Inferior parietal cortex (tissue), 1 donor: ENCODE results near the gene PEPD.

Source experiments
- DNase-seq: peaks from one replicate; pipeline ENCODE4 v3.0.0-alpha.2; 2016; ENCODE audit errors: extremely low spot score

PEPD gene

DNA sequence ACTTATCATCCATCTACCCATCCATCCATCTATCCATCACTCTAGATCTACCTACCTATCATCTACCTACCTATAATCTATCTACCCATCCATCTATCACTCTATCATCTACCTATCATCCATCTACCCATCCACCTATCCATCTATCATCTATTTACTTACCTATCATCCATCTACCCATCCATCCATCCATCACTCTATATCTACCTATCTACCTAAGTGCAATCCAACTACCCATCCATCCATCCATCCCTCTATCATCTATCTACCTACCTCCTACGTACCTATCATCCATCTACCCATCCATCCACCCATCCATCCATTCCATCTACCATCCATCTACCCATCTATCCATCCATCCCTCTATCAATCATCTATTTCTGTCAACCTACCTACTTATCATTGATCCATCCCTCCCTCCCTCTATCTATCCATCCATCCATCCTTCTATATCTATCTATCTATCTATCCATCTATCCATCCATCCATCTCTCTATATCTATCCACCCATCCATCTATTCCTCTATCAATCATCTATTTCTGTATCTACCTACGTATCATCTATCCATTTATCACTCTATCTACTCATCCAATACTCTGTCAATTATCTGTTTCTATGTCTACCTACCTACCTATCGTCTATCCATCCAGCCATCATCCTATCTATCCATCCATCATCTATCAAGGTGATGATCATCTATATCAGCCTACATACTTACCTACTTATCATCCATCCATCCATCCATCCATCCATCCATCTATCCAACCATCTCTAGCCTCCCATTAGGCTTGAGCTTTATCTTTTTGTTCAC is 99.0 kb downstream of the PEPD start:
- no peak for DNase-seq

DNA sequence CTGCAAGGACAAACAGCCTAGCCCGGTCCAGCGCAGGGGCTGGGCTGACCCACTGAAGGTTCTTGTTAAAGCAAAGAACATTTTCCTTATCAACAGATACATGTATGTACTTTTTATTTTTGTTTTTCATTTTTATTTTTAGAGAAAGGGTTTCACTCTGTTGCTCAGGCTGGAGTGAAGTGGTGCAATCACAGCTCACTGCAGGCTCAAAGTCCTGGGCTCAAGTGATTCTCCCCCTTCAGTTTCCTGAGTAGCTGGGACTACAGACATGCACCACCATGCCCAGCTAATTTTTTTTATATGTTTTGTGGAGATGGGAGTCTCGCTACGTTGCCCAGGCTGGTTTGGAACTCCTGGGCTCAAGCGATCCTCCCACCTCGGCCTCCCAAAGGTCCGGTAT is 100.2 kb downstream of the PEPD start:
- no peak for DNase-seq

DNA sequence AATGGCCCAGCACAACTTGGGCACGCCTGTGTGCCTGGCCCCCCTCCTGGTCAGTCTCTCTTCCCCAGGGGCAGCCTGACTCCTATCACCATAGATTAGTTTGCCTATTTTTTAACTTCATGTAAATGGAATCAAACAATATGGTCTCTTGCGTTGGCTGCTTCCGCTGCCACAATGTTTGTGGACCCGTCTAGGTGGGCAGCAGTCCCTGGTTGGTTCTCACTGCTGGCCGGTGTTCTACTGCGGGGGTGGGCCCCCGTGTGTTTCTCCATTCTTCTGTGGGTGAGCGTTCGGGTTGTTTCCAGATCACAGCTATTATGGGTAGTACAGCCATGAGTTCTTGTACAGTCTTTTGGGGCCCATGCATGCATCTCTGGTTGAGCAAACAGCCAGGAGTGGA is 100.8 kb downstream of the PEPD start:
- DNase-seq: no peak

DNA sequence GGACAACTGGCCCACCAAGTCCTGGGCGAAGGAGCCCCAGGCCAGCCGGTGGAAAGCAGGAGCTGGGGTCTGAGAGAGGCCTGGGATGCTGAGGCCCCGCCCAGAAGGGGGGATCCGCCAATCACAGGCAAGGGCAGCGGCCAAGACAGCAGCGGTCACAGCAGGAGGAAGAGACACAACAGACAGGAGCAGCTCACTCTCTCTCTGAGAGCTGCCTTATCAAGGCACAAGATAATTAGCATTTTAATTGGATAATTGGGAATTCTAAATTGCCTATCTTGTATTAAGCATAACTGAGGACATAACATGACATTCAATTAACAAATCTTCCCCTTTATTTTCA is 101.8 kb downstream of the PEPD start:
- no peak for DNase-seq

DNA sequence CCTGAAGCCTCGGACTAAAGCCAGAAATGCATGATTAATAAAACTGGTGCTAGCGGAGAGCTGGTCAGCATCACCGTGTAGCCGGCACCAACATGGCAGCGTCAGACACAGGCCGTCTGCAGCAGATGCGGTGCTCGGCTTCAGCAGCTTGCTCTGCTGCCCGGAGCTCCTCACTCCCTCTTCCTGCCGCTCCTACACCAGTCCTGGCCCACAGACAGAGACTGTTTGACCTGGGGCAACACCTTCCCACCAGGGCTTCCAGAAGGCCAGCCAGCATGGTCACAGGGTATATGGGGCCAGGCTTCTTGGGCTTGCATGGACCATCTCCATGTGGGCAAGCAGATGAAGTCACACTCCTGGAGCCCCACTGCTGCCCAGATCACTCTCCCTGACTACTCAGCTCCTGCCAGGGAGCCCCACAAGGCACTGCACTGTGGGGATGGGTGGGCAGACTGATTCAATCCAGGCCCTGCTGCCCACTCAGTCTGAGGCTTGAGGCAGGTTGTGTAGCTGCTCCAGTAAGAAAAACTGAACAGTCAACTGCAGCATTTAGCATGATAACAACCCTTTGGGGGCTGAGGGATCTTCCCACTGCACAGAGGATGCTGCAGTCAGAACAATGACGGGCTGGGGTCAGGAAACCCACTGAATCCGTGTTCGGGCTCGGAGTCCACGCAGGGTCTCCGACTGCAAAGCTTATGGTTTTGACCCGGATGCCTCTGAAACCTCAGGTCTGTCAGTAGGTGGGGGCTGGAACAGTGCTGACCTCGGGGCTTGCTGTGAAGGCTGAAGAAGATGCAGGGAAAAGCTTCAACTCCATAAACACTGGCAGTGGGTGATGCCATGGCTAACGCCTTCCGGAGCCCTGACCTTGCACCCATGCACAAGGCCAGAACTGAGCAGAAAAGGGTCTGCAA is 102.5 kb downstream of the PEPD start:
- DNase-seq: no peak

DNA sequence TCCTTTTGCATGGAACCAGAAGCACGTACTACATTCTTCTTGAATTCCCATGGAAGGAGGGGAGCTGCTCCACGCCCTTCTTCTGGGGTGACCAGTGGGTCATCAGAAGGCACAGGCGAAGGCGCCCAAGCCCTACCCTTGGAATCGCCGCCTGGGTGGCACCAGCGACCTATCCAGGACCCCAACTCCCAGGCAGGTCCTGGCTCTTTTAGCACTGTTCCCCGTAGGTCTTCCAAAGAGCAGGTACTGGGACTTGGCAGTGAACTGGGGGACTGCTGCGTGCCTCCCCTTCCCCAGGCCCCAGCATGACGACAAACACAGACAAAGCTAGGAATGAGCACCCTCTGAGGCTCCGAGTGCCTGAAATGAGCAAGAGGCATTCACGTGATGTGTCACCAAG is 103.1 kb downstream of the PEPD start:
- DNase-seq: no peak

DNA sequence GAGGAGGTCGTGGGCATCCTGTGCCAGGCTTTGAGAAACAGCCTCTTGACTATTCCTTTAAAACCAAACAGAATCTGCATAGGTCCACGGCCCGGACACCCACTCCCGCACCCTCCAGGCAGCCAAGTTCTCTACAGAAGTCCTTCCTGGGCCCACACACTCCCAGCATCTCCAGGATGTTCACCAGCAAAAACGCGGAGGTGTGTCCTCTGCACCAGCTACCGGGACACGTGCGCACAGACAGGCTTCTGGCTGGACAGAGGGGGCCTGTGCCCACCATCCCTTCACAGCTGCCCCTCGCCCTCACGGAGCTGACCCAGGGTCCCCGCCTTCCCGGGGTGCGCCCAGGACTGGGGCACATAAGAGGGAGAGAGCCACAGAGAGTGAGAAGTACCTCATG is 103.8 kb downstream of the PEPD start:
- DNase-seq: no peak

DNA sequence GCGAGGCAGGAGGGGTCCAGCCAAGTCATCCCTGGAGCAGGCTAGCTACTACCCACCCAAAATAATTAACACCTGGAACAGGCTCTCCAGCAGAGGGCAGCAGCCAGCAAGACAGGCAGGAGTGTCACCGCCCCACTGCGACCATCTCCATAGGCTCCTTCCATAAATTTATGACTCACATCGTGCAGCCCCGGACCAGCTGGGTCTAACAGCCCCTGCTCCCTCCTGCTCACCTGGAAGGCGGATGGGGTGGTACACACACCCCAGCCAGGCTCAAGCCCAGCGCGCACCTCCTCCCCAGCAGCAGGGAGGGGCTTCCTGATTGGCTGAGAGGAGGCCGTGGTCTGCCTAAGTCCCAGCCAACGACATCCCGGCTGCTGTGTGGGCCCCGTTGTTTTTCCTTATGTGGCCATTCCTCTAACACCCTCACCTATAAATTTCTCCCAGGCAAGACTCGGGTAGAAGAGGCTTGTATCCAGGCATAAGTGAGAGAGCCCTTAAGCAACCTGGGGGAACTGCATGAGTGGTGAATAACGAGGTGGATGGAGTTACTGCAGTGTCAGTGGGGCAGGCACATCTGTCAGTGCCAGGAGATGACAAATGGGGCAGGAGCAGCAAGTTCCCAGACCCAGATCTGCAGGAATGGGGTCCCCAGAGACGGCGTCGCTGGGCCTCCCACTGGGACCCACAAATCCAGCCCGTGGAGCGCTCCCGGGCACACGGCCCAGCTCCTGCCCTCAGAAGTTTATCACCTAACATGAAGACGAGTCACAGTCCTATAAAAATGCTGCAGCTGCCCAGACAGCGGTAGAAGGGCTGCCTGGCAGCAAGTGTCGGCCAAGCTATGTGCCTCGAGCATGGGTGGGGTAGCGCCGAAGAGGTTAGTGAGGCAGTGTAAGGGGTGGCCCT is 105.0 kb downstream of the PEPD start:
- peak; percentile 59 for DNase-seq

DNA sequence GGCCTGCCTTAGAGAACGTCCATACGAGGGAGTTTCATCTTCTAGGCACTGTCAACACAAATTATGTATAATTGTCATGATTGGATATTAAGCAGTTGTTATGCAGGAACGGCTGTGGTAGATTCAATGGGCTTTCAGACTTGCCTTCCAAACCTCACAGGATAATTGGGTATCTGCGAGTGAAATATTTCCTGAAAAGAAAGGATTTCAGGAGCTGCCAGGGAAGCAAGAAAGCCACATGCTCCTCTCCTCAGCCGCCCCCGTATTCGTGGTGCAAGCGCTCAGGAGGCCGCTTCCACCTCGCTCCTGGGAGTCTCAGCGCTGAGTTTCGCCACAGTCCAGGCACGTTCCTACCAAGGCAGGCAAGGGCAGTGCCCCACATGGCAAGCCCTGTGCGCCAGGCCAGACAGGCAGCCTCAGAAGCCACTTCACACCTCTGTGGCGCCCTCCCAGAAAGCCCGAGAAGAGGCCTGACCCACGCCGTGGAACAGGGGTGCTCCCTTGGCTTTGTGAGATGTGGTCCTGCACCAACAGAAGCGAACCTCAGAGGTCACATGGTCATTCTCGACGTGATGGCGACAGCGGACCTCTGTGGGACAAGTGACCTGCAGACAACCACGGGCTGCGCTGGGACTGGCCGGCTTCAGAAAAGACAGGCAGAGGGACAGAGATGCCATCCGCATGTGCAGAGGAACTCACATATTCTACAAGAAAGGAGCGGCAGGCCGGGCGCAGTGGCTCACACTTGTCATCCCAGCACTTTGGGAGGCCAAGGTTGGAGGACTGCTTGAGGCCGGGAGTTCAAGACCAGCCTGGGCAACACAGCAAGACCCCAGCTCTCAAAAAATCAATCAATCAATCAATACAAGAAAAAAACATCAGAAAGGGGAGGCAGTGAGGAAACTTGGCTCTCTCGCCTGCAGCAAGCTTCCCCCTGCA is 106.7 kb downstream of the PEPD start:
- DNase-seq: no peak

DNA sequence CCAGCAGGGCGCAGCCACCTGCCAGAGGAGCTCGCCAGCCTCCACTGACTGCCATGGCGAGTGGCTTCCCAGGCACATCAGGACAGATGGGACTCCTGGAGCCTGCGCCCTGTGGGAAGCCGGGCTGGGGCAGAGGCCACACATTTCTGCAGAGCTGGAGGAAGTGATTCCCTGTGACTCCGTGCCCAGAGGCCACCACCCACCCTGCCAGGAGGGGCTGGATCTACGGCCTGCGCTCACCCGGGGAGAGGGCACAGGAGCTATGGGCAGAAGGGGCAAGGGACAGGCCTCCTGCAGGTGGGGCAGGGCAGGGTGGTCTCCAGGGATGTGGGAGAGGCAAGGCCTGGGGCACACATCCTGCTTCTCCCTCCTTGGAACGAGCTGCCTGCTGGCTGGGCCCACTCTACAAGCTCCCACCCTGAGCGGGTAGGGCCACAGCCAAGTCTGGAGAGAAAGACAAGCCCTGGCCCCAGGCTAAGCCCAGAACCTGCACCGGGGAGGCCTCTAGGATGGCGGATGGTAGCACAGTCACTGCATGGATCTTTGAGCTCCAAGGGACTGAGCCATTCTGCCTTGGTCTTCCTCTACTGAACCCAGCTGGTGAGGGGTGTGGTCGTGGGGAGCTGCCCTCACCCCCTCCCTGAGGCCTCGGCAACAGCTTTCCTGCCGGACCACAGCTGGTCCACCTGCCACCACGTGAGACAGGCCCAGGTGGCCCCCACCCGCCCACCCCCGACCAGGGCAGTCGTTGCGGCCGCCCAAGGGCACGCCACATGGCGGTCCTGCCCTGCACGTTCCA is 107.5 kb downstream of the PEPD start:
- DNase-seq: no peak

DNA sequence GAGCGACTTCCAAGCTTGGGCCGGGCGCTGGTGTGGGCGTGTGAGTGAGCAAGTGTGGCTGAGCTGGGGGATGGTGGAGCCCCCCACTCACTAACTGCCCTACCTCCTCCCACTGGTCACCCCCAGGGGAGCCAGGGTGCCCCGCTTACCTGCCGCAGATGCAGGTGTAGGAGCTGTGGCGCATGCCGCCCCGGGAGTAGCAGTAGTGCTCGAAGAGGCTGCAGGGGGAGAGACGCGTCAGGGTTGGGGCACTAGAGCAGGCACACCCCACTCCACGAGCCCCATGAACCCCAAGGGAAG is 108.2 kb downstream of the PEPD start:
- DNase-seq: no peak

DNA sequence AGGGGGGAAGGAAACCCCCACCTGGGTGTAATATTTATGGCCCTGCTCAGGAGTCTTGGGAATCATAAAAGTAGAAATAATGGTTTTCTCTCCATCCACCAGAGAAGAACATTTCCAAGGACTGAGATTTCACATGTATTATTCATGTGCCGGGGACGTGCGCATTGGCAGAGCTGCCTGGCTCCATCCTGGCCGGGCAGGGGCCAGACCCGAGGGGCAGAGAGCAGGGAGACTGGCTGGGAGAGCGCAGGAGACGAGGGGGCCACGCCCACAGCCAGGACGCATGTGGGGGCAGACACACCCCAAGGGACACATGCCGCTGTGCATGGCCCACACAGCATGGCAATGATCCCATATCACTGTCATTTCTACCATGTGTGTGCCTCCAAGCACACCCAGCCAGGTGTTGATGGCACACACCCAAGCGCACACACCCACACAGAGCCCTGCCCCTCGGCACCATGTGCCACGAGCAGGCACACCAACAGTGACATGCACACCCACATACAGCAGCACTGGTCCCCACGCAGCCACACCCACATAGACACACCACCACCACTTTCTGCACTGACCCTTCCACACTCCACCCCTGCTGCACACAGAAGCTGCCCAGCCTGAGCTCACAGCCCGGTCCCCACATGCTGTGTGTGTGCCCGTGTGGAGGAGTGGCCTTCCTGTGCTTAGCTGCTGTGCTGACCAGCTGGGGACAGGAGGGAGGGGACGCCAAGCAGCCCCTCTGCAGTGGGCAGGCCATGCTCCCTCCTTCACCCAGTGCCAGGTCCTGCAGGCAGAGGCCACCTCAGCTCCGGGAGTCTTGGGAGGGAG is 108.8 kb downstream of the PEPD start:
- DNase-seq: no peak

DNA sequence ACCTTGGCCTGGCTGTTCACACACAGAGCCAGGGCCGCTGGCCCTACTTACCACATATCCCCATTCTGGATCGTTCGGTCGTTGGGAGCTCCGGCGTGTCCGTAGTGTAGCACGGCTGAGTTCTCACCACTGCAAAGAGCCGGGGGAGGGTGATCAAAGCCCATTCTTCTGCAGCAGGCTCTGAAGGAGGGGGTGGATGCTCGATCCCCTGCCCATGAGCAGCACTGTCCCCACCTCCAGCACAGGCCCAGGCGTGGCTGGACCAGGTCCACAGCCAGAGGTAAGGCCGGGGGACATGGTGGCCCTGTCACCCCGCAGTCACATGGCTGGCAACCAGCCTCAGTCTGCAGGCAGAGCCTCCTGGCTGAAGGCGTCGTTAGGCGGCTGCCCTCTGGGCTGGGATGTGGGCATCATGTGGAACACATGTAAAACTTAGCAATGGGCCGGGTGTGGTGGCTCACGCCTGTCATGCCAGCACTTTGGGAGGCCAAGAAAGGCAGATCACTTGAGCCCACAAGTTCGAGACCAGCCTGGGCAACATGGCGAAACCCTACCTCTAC is 109.9 kb downstream of the PEPD start:
- no peak for DNase-seq

DNA sequence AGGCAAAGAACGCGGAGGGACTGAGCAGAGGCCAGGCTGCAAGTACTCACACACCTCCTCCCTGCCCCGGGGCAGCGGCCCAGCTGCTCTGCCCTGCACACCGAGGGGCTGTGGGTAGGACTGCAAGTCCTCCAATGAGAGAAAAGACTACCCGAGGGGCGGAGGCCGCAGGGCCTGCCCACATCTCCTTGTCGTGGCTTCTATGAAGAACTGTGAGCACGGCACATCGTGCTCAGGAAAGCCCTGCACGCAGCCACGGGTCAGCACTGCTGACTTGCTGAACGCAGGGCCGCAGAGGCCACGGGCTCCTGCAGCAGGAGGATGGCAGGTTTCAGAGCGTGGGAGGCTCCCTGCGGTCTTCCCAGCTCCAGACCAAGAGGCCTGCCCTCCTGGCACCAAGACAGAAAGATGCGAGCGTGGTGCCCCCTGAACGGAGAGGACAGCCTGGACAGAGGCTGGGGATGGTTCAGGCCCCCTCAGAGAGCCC is 110.6 kb downstream of the PEPD start:
- DNase-seq: no peak

DNA sequence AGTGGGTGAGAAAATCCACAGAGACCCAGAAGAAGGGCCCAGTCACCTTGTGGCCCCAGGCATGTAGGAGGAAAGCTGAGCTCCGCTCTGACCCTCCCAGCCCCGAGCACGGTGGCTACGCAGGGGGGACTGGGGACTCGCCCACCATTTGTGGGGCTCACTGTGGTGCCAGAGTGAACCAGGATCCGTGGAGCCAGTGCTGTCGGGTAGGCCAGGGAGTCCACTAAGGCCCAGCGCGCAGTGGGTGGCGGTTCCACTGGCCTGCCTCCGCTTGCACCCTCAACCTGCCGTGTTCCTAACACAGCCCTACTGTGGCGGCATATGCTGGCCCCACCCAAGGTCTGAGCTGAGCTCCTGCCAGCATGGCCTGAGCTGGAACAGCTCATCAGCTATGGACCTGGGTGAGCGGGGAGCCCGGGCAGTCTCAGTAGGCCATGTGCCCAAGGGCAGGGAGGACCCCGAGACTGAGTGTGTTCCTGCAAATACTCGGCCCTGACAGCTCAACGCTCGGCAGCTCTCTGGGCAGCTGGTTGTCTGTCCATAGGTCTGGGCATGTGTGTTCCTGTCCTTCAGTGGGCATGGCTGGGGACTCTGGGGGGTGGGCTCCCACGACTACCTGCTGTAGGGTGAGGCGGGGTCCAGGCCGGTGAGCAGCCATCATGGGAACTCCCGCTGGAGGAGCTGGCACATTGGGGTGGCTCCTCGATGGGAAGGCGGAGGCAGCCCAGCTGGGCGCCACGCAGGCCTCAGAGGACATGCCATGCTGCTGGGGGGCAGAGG is 111.5 kb downstream of the PEPD start:
- no peak for DNase-seq

DNA sequence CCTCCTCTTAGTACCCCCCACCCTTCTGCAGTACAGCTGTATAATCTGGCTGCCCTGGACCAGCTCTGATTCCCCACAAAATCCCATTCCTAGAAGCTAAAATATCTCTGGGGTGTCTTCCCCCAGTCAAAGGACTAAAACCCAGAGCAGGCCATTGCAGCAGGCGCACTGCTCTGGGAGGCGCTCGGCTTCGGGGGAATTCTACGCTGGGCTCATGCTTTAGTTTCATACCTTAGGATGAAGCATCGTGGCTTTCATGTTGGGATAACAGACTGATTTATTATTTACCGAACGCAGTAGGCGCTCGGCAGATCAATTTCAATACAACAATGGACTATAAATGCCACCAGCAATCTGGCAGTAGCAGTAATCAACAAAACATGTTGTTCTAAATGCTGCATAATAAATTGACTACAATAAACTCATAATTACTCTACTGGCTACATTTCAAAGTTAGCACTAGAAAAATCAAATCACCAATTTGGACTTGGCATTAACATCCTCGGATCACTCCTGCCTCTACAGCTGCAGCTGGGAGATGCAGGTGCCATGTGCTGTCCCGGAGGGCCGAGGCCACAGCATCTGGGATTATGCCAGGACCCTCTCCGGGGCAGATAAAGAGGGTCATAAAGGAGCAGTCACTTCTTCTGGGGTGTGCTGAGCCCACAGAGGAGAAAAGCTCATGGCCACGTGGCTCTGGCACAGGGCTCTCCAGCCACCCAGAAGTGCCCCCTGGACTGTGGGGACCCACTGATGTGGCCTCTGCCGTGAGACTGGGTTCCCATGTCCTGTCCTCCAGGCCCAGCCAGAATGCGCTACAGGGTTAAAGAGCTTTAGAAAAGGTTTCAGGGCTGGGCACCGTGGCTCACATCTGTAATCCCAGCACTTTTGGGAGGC is 112.8 kb downstream of the PEPD start:
- no peak for DNase-seq

DNA sequence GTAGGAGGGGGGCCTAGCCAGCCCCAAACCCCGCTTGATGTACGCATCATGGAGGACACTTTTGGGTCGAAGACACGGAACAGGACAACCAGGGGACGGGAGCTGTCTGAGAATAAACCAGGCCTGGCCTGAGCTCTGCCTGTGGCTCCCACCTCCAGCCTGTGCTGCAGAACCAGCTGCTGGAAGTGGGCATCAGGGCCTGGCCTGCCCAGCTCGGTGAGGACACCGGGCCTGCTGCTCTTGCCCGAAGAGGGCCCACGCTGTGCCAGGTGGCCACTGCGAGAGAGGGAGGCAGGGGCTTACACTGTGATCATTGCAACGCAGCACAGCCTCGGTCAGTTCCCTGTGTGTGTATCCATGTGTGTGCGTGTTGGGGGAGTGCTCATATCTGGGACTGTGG is 113.5 kb downstream of the PEPD start:
- no peak for DNase-seq
